Measurements from ENCODE around the gene LGALS16.

The LGALS16 gene

GRCh38 chr19:39708594-39708993 lies 52.9 kb downstream of the LGALS16 start:
- TF ChIP-seq ZFP3 (CRISPR knock-in tag; IDR thresholded peaks at IDR 0.05) = no peak
- TF ChIP-seq TOX (CRISPR knock-in tag; IDR thresholded peaks at IDR 0.05; ENCODE audit: borderline replicate concordance) = no peak
- no peak for TF ChIP-seq PPARA (CRISPR knock-in tag; IDR thresholded peaks at IDR 0.05; ENCODE audit: borderline replicate concordance)
- no peak for TF ChIP-seq SNAI2 (CRISPR knock-in tag; IDR thresholded peaks at IDR 0.05)
- no peak for TF ChIP-seq ISL1 (CRISPR knock-in tag; IDR thresholded peaks at IDR 0.05)
- TF ChIP-seq OSR1 (CRISPR knock-in tag; IDR thresholded peaks at IDR 0.05) = no peak
- TF ChIP-seq BACH2 (CRISPR knock-in tag; IDR thresholded peaks at IDR 0.05; ENCODE audit: borderline replicate concordance) = no peak
- no peak for TF ChIP-seq ESRRG (CRISPR knock-in tag; IDR thresholded peaks at IDR 0.05)
- TF ChIP-seq RARB (CRISPR knock-in tag; IDR thresholded peaks at IDR 0.05) = no peak
- no peak for TF ChIP-seq CSRNP3 (CRISPR knock-in tag; IDR thresholded peaks at IDR 0.05)
- no peak for TF ChIP-seq ZNF8 (CRISPR knock-in tag; IDR thresholded peaks at IDR 0.05)
- no peak for TF ChIP-seq POU6F1 (CRISPR knock-in tag; IDR thresholded peaks at IDR 0.05; ENCODE audit: borderline replicate concordance, low read depth)
- TF ChIP-seq PATZ1 (CRISPR knock-in tag; IDR thresholded peaks at IDR 0.05; ENCODE audit: borderline replicate concordance) = no peak
- no peak for ATAC-seq

- no peak for ATAC-seq
- TF ChIP-seq BACH2 (CRISPR knock-in tag; IDR thresholded peaks at IDR 0.05; ENCODE audit: borderline replicate concordance) (no peak), ZNF565 (CRISPR knock-in tag; conservative IDR thresholded peaks at IDR 0.05; ENCODE audit: low read depth) (no peak), CREB5 (CRISPR knock-in tag; IDR thresholded peaks at IDR 0.05; ENCODE audit: low read depth) (no peak), PPARA (CRISPR knock-in tag; IDR thresholded peaks at IDR 0.05; ENCODE audit: borderline replicate concordance) (no peak), TOX (CRISPR knock-in tag; IDR thresholded peaks at IDR 0.05; ENCODE audit: borderline replicate concordance) (no peak), ZNF8 (CRISPR knock-in tag; IDR thresholded peaks at IDR 0.05) (no peak), TSHZ2 (CRISPR knock-in tag; IDR thresholded peaks at IDR 0.05) (no peak), PATZ1 (CRISPR knock-in tag; IDR thresholded peaks at IDR 0.05; ENCODE audit: borderline replicate concordance) (no peak), POU6F1 (CRISPR knock-in tag; IDR thresholded peaks at IDR 0.05; ENCODE audit: borderline replicate concordance, low read depth) (no peak)
Measured at GRCh38 chr19:39709026-39709872, 53.5 kb downstream of the LGALS16 start.
